H9 (cell line): ENCODE data around the gene HOXC10. TPM values are rescaled to one million over a fixed set of nuclear protein-coding genes. Genes with fewer than 3 reads are reported as not detected.

Source experiments
- DNase-seq: peaks from one replicate; pipeline ENCODE4 v3.0.0-alpha.2; 2017
- H2AFZ ChIP-seq: one replicate; pipeline ENCODE4 v1.6.1; 2013; ENCODE audit warnings: mild to moderate bottlenecking, low read length, control low read depth, moderate library complexity
- H2AK5ac ChIP-seq: 2 replicates; pipeline ENCODE4 v1.6.1; 2013; ENCODE audit warnings: low read length, control low read depth, mixed read lengths; ENCODE audit not compliant: insufficient read length
- H2BK120ac ChIP-seq: one replicate; pipeline ENCODE4 v1.6.1; 2013; ENCODE audit warnings: low read depth, mild to moderate bottlenecking, low read length, control low read depth, inconsistent platforms; ENCODE audit not compliant: poor library complexity, severe bottlenecking
- H2BK12ac ChIP-seq: 2 replicates; pipeline ENCODE4 v1.6.1; 2013; ENCODE audit warnings: low read length, control low read depth, mixed read lengths, low read depth; ENCODE audit not compliant: insufficient read length
- H2BK15ac ChIP-seq: 2 replicates; pipeline ENCODE4 v1.6.1; 2013; ENCODE audit warnings: low read depth, low read length, control low read depth
- H2BK20ac ChIP-seq: one replicate; pipeline ENCODE4 v1.6.1; 2013; ENCODE audit warnings: low read depth, mild to moderate bottlenecking, low read length, control low read depth, inconsistent platforms; ENCODE audit not compliant: poor library complexity, severe bottlenecking
- H2BK5ac ChIP-seq: 2 replicates; pipeline ENCODE4 v1.6.1; 2013; ENCODE audit warnings: low read length, control low read depth, mixed read lengths; ENCODE audit not compliant: insufficient read length
- H3K14ac ChIP-seq: 2 replicates; pipeline ENCODE4 v1.6.1; 2013; ENCODE audit warnings: low read length, control low read depth; ENCODE audit not compliant: insufficient read depth
- H3K18ac ChIP-seq: 2 replicates; pipeline ENCODE4 v1.6.1; 2013; ENCODE audit warnings: low read depth, mild to moderate bottlenecking, mixed read lengths, low read length, control low read depth; ENCODE audit not compliant: insufficient read length
- H3K23ac ChIP-seq: 2 replicates; pipeline ENCODE4 v1.6.1; 2013; ENCODE audit warnings: low read length, control low read depth, mixed read lengths, low read depth; ENCODE audit not compliant: insufficient read length
- H3K23me2 ChIP-seq: 2 replicates; pipeline ENCODE4 v1.6.1; 2013; ENCODE audit warnings: low read depth, mild to moderate bottlenecking, mixed read lengths, low read length, control low read depth; ENCODE audit not compliant: insufficient read length, poor library complexity, severe bottlenecking
- H3K27ac ChIP-seq: 2 replicates; pipeline ENCODE4 v1.5.1; 2013; ENCODE audit warnings: low read length, control low read depth, mixed read lengths, low read depth; ENCODE audit not compliant: insufficient read length
- H3K27me3 ChIP-seq: 2 replicates; pipeline ENCODE4 v1.6.1; 2013; ENCODE audit warnings: low read length, control low read depth, inconsistent platforms; ENCODE audit not compliant: insufficient read depth
- H3K4ac ChIP-seq: 2 replicates; pipeline ENCODE4 v1.6.1; 2013; ENCODE audit warnings: low read depth, mild to moderate bottlenecking, control low read depth, inconsistent platforms, low read length, moderate library complexity
- H3K4me1 ChIP-seq: 2 replicates; pipeline ENCODE4 v1.6.1; 2013; ENCODE audit warnings: low read length, control low read depth, inconsistent platforms; ENCODE audit not compliant: insufficient read depth
- H3K4me2 ChIP-seq: 2 replicates; pipeline ENCODE4 v1.6.1; 2013; ENCODE audit warnings: low read length, control low read depth, mixed read lengths; ENCODE audit not compliant: insufficient read length, insufficient read depth
- H3K56ac ChIP-seq: 2 replicates; pipeline ENCODE4 v1.6.1; 2013; ENCODE audit warnings: low read depth, mild to moderate bottlenecking, mixed read lengths, low read length, control low read depth; ENCODE audit not compliant: insufficient read length
- H3K79me1 ChIP-seq: 2 replicates; pipeline ENCODE4 v1.6.1; 2013; ENCODE audit warnings: low read depth, mild to moderate bottlenecking, moderate library complexity, low read length, control low read depth, inconsistent platforms; ENCODE audit not compliant: insufficient read depth, poor library complexity, severe bottlenecking
- H3K79me2 ChIP-seq: 2 replicates; pipeline ENCODE4 v1.6.1; 2013; ENCODE audit warnings: low read length, control low read depth, inconsistent platforms; ENCODE audit not compliant: insufficient read depth
- H3K9ac ChIP-seq: 2 replicates; pipeline ENCODE4 v1.6.1; 2013; ENCODE audit warnings: low read length, control low read depth, mixed read lengths; ENCODE audit not compliant: insufficient read length; ENCODE audit errors: extremely low read depth
- H3K9me3 ChIP-seq: one replicate; pipeline ENCODE4 v1.6.1; 2013; ENCODE audit warnings: low read depth, low read length, inconsistent platforms; ENCODE audit not compliant: control insufficient read depth
- H3T11ph ChIP-seq: one replicate; pipeline ENCODE4 v1.6.1; 2013; ENCODE audit warnings: mild to moderate bottlenecking, low read length, control low read depth, inconsistent platforms
- H4K20me1 ChIP-seq: one replicate; pipeline ENCODE4 v1.6.1; 2013; ENCODE audit not compliant: control insufficient read depth, insufficient read length, insufficient read depth
- H4K5ac ChIP-seq: 2 replicates; pipeline ENCODE4 v1.6.1; 2013; ENCODE audit warnings: low read depth, mild to moderate bottlenecking, mixed read lengths, low read length, control low read depth; ENCODE audit not compliant: insufficient read length
- H4K8ac ChIP-seq: replicated peaks from 2 replicates; pipeline ENCODE4 v1.6.1; 2013; ENCODE audit warnings: low read length, control low read depth, mixed read lengths, low read depth; ENCODE audit not compliant: insufficient read length
- H4K91ac ChIP-seq: 2 replicates; pipeline ENCODE4 v1.6.1; 2013; ENCODE audit warnings: low read depth, mild to moderate bottlenecking, moderate library complexity, mixed read lengths, low read length, control low read depth; ENCODE audit not compliant: insufficient read length
- H3K27ac Mint-ChIP-seq, 3 experiments: 2 replicates in 2 of 3; 3 replicates in 1 of 3; pipeline ENCODE4 v1.8.0; 2020 to 2021; ENCODE audit warnings: mixed read lengths in 3 of 3, mild to moderate bottlenecking in 1 of 3, moderate library complexity in 1 of 3
- H3K27me3 Mint-ChIP-seq: 2 replicates; pipeline ENCODE4 v1.8.0; 2021; ENCODE audit warnings: low read depth, mild to moderate bottlenecking, moderate library complexity, mixed read lengths
- H3K36me3 Mint-ChIP-seq, 3 experiments: 2 replicates in 2 of 3; 3 replicates in 1 of 3; pipeline ENCODE4 v1.8.0; 2020 to 2021; ENCODE audit warnings: low read depth in 3 of 3, mixed read lengths in 3 of 3; ENCODE audit not compliant: insufficient read depth in 1 of 3
- H3K4me1 Mint-ChIP-seq, 2 experiments: 2 replicates each; pipeline ENCODE4 v1.8.0; 2020; ENCODE audit warnings: mixed read lengths in 2 of 2
- H3K4me3 Mint-ChIP-seq, 2 experiments: 2 replicates in 1 of 2; 3 replicates in 1 of 2; pipeline ENCODE4 v1.8.0; 2020 to 2021; ENCODE audit warnings: mild to moderate bottlenecking in 2 of 2, mixed read lengths in 2 of 2, moderate library complexity in 1 of 2
- H3K9me3 Mint-ChIP-seq, 2 experiments: 2 replicates in 1 of 2; 3 replicates in 1 of 2; pipeline ENCODE4 v1.8.0; 2020; ENCODE audit warnings: mild to moderate bottlenecking in 2 of 2, mixed read lengths in 2 of 2, moderate library complexity in 1 of 2
- CTCF ChIP-seq: fragments of 200-600 bp; sonication (generic); conservative IDR thresholded peaks from 3 replicates; pipeline ENCODE4 v1.8.0; 2021; ENCODE audit warnings: antibody characterized with exemption, mild to moderate bottlenecking
- WGBS: extraction: QIAGEN DNeasy Blood & Tissue Kit; methylation state at CpG from one replicate; pipeline ENCODE4 v1.1.7; 2013; ENCODE audit warnings: missing lambda C conversion rate, low lambda C conversion rate, mixed read lengths; ENCODE audit not compliant: insufficient read length; ENCODE audit errors: extremely low coverage; 5-methylcytosine and 5-hydroxymethylcytosine counted together
- total RNA-seq: library from RNA; stranded (reverse); gene quantifications from 2 replicates; pipeline ENCODE4 v1.2.1, GENCODE V29; 2021

Gene HOXC10
- total RNA-seq, 1 experiment from 2014 or later = not detected

- Histone ChIP-seq H3K27me3 (peaks cover 92% of the 10 kb centered on the region), H2AK5ac (no peak overlapping the region), H3K4ac (no peak overlapping the region), H2AFZ (no peak overlapping the region), H4K5ac (no peak overlapping the region), H2BK12ac (no peak overlapping the region), H3T11ph (no peak overlapping the region), H4K8ac (no peak overlapping the region), H2BK120ac (no peak overlapping the region), H3K4me1 (no peaks in the 10 kb centered on the region), H3K14ac (no peak overlapping the region), H3K23me2 (no peaks in the 10 kb centered on the region), H3K4me2 (no peak overlapping the region), H3K9me3 (no peaks in the 10 kb centered on the region), H3K18ac (no peak overlapping the region), H3K27ac (no peak overlapping the region), H2BK20ac (no peak overlapping the region), H3K23ac (no peak overlapping the region), H3K79me1 (no peaks in the 10 kb centered on the region), H3K9ac (no peak overlapping the region), H3K56ac (no peak overlapping the region), H3K79me2 (no peaks in the 10 kb centered on the region), H4K91ac (no peak overlapping the region), H4K20me1 (no peaks in the 10 kb centered on the region), H2BK5ac (no peak overlapping the region), H2BK15ac (no peak overlapping the region)
- Mint-ChIP-seq H3K4me3 (peak overlapping the region in 1 of 2 experiments; percentile 30; a peak in 1 of 5 replicates), H3K9me3 (peaks cover 7 to 12% of the 10 kb centered on the region in 2 experiments), H3K27me3 (peaks cover 99% of the 10 kb centered on the region), H3K36me3 (no peaks in the 10 kb centered on the region), H3K27ac (no peak overlapping the region), H3K4me1 (peaks cover 0 to 19% of the 10 kb centered on the region in 2 experiments; a peak in 3 of 4 replicates)
- DNase-seq = no peak
- no CpG with 5 or more reads among the region's 49 CpGs for WGBS
- TF ChIP-seq CTCF = no peak
Observed at GRCh38 chr12:53935383-53936341, 49.3 kb upstream of the HOXC10 start.
